GM21367 (cell line): Measurements from ENCODE around the gene MAEA.

ENCODE experiments used
- ATAC-seq: cut with Tn5 transposase; IDR thresholded peaks from one replicate; pipeline ENCODE4 v1.9.1; 2021; ENCODE audit not compliant: unreplicated experiment

Gene MAEA

DNA sequence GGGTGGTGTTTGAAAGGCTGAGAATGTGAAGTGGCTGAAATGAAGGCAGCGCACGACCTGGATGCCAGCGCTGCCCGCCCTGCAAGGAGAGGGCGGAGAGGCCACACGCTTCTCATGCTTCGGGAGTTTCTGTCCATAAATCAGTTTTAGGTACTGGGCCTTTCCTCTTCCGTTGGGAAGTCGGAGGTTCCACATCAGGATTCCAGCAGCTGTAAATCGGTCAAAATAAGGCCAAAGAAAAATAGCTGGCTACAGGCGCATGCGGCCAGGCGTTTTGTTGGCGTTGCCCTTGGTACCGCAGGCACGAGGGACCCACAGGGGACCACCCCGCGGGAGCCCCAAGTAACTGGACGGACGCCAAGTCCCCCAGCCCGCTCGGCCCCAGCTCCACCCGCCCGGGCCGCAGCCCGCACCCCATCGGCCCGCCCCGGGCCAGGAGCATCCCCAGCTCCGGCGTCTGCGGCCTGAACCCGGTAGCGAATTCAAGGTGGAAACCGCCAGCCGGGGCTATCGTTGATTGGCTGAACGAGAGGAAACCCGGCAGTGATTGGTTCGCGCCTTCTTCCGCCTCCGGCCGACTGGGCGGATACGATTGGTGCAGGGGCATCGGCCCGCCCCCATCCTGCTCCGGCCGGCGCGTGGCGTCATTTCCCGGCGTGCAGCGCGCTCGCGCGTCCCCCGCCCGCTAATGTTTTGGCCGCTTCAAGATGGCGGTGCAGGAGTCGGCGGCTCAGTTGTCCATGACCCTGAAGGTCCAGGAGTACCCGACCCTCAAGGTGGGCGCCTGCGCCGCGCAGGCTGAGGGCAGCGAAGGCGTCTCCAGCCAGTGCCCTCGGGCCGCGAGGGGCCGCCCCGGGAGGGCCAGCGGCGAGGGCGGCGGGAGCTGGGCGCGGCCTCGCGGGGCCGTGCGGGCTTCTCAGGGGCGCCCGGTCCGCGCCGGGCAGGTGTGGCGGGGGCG, at the start of gene MAEA:
Gene MAEA, plus strand, starts transcription at position 685 of the 958 bp plus-strand sequence. Its CDS starts 23 bp downstream, at position 708.
- peak; percentile 91 for ATAC-seq

GRCh38 chr4:1239950-1240307, 49.8 kb upstream of the MAEA start:
- ATAC-seq: no peak

DNA sequence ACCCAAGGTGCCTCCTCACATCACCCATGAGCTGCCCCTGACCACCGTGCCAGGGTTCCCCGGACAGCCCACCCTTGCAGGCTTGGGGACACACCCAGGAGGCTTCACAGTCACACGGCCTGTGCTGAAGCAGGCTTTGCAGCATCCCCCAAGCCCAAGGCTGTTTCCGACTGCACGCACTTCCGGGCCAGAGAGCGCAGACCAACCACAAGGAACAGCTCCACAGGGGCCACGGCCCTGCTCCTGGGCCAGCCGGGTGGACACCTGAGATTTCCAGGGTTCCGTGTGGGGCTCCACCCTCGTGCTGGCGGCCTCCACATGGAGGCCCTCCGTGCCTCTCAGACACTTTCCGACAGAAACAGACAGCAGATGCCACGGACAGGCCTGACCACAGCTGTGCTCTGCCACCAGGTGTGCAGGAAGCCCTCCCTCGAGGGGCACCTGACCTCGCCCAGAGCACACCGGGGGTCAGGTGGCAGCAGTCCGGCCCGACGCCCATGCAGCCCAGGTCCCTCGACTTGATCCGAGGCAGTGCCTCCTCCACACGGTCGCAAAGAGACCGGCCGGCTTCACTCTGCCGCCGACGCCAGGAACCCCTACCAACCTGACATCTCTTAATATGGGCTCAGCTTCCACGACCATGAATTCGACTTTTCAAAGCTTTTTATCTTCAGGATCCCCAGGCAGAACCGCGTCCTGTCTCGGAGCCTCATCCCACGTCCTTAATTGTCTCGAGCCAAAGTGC, 48.8 kb upstream of the MAEA start:
- no peak for ATAC-seq

DNA sequence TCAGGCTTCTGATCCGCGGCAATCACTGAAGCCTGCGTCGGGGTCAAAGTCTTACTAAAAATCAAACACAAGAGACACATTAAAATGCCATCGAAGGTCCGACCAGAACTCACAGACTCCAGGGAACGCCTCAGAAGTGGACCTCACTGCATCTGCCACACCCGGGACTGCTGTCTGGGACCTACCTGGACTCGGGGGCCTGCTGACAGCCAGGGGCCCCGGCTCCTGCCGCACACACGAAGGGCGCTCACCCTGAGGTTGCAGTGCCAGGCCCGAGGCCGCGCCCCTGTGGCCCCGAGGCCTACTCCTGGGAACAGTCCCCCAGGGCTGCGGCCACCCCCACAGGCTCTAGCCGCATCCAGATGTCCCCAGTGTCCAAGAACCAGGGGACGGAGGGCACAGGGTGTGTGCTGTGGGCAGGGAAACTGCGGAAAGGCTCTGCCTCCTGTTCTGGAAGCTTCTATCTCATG, 48.2 kb upstream of the MAEA start:
- ATAC-seq: no peak

- ATAC-seq: no peak
Observed at GRCh38 chr4:1241936-1242505, 47.7 kb upstream of the MAEA start.

DNA sequence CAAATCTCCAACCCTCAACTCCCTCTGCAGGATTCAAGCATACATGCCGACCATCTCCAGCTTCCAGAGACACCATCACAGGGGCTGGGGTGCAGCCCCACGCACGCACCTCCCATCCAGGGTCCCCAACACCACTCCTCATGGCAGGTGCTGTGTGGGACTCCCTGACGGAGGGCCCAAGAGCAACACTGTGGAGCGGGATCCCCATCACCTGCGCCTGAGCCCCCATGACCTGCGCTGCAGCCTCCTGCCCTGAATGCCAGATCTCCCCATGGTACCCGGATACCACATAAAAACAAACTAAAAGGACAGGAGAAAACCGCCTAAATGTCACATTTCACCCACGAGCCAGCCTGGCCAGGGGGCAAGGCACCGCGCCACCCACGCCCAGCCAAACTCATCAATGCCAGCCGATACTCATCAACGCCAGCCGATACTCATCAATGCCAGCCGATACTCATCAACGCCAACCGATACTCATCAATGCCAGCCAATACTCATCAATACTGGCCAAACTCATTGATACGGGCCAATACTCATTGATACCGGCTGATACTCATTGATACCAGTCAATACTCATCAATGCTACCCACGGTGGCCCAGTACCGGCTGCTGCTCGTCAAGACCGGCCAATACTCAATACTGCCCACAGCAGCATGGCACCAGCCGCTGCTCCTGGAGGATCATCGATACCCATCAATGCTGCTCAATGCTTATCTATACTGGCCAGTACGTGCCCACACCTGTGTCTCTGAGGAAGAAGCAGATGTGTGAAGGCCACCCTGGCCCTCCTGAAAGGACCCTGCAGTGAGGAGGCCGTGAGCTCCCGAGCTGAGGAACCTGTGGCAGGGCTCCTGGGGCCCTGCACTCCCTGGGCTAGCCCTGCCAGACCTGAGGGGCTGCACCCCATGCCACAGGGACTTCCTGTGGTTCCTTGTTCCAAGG, 46.9 kb upstream of the MAEA start:
- no peak for ATAC-seq

DNA sequence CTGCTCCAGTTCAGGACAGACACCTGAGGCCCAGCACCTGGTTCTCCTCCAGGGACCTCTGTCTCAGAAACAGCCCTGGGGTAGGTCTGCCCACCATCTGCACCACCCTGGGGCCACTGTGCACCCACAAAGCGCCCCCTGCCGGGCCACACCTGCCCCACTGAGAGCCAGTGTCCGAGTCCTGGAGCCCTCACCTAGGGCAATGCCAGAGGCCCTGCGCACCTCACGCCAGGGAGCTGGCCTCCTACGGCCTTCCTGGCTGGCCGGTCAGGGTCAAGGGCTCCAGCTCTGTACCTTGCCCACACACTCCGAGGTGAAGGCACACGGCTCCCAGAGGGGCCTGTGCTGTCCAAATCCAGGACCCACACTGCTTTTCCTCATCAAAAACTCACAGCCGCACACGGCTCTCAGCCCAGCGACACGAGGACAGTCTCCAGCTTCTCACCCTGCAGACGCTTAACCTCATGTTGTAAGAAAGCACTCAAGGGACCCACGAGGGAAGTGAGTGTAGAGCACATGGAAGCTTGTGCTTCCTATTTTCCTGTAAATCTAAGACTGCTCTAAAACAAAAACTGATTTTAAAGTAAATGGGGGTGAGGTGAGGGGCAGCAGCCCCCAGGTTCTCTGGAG, 46.1 kb upstream of the MAEA start:
- ATAC-seq: no peak

DNA sequence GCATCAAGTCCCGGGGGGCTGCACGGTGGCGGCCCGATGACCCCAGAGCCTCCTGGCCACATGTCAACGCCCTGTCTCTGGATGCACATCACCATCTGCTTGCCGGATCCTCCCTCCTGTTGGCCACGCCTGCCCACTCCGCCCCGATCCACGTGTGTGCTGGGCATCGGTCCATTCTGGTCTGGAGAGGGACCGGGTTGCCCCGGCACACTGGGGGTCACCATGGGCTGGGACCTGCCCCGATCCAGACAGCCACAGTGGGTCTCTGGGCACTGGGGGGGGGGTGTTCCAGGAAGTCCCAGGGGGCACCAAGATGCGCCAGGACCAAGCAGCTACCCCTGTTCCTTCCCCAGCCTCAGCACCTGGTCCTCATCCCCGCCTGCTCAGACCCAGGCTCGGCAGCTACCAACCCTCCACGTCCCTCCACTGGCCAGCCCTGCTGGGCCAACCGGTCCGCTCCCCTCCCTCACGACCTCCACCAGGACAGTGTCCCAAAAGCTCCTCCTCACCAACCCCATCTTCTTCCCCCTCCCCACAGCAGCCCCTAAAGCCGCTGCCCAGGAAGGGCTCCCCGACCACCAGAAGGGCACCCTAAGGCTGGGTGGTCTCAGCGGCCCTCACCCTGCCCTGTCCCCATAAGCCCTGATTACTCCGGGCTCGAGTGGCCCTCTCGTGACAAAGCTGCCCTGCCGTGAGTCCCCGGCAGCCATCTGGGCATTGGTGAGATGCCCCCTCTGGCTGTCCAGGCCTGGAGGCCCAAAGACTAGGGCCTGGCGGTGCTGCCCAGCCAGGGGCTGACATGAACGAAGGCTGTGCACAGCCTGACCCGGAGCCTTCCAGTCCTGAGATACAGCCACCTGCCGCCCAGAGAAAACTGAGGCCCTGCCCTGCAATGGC, 45.4 kb upstream of the MAEA start:
- ATAC-seq: no peak

DNA sequence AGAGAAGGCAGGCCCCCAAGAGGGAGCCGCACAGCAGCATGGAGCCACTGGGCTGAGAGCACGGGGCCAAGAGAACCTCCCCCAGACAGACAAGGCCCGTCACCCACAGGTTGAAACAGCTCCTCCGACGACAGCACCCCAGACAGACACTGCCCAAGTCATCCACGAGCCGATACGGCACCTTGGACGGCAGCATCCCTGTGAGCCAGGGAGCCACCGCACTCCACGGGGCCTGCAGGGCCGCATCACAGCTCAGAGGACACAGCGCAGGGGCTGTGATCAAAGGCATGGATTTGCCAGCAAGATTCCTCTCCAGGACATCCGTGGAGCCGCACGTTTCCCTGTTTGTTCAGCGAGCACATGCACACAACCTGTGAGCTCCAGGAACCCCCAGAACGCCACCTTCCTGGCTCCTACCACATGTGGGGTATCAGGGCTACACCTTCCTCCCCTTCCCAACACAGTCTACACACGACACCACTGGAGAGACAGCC, 44.7 kb upstream of the MAEA start:
- ATAC-seq: no peak

GRCh38 chr4:1245481-1246051, 44.1 kb upstream of the MAEA start:
- no peak for ATAC-seq

DNA sequence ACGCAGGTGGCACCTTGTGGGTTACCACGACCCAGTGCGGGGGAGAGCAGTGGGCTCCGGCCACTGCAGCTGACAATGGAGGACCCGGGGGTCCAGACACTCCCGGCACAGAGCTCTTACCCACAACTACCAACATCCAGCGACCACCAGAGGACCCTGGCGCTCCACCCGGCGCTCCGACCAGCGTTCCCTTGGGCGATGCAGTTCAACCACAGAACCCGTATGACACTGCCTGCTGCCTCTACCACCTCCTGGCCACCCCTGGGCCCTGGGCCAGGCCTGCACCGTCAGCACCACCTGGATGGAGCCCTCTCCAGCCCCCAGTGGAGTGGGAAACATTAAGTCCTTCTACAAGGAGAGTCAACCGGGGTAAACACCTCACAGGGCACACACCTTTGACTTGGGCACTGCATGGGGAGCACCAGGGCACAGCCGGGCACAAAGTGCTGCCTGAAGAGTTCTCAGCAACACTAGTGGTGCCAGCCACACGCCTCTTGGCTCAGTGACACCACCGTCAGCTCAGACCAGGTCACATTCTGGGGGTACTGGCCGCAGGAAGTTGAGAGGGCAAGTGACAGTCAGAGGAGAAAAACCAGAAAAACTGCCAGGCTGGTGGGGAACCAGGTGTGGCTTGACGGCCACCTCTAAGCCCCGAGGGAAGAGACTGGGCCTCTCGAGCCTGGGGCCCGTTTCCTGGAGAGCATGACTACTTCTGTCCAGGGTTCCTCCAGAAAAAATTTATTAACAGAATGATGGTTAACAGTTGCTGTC, 43.4 kb upstream of the MAEA start:
- no peak for ATAC-seq

GRCh38 chr4:1246901-1247863, 42.5 kb upstream of the MAEA start:
- no peak for ATAC-seq

DNA sequence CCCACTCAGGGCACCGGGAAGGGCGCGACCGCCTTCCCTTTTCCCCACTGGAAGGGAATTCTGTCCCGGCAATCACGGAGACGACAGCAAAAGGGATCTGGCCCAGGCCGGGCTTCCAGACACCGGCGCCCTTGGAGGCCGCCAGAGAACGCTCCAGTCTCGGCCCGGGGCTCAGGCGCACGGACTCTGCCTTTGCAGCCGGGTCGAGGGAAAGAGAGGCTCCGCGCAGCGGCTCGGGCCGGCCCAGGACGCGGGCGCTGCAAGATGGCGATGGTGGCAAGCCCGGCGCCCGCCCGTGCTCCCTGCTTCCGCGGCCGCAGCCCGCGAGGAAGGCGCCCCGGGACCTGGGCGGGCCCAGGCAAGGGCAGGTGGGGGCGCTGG, 41.8 kb upstream of the MAEA start:
- peak; percentile 15 for ATAC-seq

DNA sequence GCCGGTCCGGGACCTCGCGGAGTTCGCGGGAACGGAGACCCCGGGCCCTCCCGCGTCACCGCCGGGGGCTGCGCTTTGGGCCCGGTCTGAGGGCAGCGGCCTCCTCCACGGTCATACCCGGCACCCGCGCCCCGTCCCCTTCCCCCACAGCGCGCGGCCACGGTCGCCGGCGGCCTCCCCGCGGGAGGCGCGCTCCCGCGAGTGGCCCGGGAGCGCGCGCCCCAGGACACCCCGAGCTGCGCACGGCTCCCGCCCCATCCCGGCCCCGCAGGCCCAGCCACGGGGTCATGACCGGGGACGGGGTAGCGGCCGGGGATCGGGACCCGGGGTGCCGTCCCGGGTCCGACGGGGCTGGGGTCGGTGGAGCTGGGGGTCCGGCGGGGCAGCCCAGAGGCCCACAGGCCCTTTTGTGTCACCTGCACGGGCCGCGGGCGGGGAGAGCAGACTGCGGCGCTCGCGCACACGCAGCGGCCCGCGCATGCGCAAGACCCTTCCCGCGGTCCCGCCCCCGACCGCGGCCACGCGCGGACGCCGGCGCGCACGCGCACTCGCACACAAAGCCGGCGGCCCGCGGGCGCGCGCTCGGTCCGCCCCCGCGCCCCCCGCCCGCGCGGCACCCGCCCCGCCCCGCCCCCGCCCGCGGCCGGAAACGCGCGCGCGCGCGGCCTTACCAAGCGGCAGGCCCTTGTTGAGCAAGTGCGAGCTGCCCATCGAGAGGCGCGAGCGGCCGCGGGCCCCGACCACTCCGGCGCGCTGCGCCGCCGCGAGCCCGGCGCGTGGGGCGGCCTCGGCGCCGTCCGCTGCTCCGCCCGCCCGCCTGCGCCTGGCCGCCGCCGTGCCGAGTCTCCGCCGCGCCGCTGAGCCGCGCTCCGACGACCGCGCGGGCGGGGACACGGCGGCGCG, 41.2 kb upstream of the MAEA start, which contains the start of gene CTBP1:
Gene CTBP1, minus strand, starts transcription at position 886 of the 903 bp plus-strand sequence. CDS start 7,799 bp downstream, outside the sequence.
- ATAC-seq: peak; percentile 33

GRCh38 chr4:1249148-1249730, 40.5 kb upstream of the MAEA start:
- peak; percentile 39 for ATAC-seq
